PC-9 (cell line): ENCODE data around the gene RYR2.

Experiments
- CTCF ChIP-seq: fragments of 200-600 bp; sonication (generic); conservative IDR thresholded peaks from 2 replicates; pipeline ENCODE4 v1.6.1; 2017; ENCODE audit warnings: mixed run types, antibody characterized with exemption, mild to moderate bottlenecking, moderate library complexity
- EZH2 ChIP-seq: fragments of 200-600 bp; sonication (generic); IDR thresholded peaks from 2 replicates; pipeline ENCODE4 v1.8.0; 2017; ENCODE audit warnings: antibody characterized with exemption, low read depth

DNA sequence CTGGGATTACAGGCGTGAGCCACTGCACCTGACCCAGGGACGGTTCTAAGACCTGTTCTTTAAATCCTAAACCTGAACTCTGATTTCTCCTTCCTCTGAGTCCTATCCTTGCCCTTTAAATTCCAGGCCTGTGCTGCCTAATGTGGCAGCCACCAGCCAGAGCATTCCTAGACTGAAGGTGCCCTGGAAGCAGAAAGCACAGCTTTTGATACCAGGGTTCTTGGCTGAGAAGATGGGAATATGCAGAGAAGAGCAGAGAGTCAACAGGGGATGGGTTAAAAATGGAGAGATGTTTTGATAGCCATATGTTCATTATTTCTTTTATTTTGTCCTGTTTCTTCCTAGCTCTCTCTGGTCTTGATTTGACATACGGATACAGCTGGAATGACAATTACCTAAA is 49.7 kb downstream of the RYR2 start:
- TF ChIP-seq CTCF (no peak), EZH2 (no peak)
